Fibroblast of gingiva (primary cell): Measurements from ENCODE around the gene ILKAP.
A peak's percentile ranks its signal among the peaks of the same experiment; 100 is the strongest.
"Not testable (repeated sequence)": the region's sequence is repeated elsewhere in the genome, so short reads cannot be mapped to it uniquely, and the experiment has no call there.

ENCODE experiments used
- DNase-seq: peaks from one replicate; pipeline ENCODE4 v3.0.0-alpha.2; 2011; ENCODE audit warnings: low read depth

Gene ILKAP

DNA sequence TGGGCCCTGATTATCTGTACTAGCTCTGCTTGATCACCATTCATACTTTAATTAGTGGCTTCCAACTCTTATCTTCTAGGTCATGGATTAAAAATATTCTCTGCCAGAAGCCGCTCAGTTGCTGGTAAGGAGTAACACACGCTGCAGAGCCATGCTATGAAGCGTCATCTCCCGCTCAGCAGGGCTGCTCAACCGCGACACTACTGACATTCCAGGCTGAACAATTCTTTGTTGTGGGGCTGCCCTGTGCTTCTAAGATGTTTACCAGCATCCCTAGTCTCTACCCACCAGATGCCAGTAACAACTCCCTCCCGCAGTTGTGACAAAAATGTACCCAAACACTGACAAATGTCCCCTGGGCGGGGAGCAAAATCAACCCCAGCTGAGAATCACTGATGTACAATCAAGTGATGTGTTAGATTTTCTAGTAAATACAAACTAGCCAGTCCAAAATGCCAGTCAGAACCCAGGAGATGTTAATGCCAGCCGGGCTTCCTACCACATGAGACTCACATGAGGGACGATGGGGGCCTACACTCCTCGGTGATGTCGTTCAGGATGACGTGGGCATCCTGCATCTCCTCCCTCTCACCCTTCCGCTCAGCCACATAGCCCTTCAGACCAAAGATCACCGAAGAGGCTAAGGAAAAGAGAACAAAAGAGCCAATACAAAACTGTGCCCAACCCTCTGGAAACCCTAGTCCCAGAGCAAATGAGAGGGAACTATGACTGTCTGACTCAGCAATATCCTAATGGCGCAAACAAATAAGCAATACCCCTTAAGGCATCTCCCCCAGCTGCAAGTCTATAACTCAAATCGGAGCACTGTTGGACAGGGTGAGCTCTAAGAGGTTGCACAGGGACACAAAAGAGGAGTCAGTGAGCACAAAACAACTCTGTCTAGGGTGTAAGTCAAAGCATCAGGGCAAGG lies 15.6 kb downstream of the ILKAP start:
- no peak for DNase-seq

DNA sequence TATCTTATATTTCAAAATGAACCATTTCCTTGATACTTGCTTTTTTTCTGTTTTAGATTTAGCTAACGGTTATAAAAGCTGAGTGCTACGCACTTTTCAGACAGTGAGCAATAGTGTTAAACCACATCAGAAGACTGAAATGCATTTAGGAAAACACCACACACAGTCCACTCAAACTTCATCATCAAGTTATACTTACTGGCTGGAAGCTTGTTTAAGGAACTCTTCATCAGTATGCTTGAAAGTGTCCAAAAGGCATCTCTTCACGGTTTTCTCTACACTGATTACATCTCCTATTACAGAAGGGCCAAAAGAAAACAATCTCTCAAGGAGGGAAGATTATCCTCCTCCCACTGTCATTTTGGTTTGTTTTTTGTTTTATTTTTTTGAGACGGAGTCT lies 19.7 kb downstream of the ILKAP start:
- no peak for DNase-seq

DNA sequence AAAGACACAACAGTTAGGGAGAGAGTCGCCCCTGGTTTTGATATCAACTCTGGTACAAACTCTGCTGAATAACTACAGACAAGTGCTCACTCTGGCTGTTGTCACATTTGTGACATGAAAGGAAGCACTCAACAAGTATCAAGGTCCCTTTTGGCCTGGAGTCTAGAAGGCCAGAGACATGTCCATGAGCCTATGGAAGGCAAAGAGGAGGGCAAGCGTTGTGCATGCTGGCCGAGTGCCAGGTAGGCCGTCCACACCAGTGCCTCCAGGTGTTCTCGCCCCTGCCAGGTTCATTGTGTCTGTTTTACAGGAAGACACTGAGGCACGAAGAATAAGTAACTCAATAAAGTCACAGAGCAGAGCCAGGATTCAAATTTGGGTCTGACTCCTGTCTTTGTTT lies 21.1 kb downstream of the ILKAP start:
- no peak for DNase-seq

DNA sequence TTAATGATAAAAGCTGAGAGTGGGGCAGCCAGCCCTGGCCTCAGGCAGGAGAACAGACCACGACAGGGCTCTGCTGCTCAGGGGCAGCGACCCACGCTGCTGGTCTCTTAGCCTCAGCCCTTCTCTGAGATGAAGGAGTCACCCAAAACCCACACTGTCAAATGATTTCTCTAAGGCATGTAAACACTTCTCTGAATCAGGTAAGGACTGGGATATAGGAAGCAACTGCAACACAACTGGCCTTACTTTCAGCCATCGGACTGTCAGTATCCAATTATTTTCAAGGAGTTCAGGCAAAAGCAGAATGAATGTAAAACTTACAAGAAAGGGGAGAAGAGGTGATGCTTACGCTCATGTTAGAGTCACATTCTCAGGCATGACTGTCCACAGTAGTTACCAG lies 22.9 kb downstream of the ILKAP start:
- no peak for DNase-seq

DNA sequence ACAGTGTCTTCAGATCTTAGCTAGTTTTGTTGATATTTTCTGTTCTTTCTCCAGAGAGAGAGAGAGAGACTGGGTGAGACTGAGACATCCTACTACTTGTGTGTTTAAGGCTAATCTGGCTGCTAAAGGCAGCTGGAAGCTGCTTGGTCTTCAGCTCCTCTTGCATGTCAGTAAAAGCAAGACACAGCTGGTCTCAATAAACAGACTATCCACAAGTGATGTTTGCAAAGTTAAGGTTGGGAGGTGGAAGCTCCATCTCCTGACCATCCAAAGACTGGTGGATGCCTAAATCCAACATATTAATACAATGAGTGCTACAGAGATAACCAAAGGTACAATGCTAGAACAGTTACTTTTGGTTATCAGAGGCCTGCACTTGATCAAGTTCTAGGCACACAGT lies 26.9 kb downstream of the ILKAP start:
- DNase-seq, result peak; percentile 78

DNA sequence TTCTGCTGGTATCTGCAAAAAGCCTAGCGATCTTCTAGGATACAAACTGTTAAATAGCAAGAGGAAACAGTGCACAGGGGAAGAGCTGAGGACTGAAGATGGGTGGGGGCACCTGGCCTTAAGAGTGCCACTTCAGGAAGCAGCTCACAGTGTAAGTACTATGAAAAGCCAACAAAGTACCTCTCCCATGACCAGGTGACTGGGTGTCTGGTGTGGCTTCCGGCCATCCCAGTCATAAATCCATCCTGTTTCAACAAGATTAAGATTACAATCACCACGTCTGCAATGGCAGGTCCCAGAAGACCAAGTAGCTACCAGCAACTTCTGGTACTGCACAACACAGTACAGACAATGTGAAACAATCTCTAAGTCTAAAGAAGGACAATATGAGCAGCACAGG lies 28.8 kb downstream of the ILKAP start:
- no peak for DNase-seq

DNA sequence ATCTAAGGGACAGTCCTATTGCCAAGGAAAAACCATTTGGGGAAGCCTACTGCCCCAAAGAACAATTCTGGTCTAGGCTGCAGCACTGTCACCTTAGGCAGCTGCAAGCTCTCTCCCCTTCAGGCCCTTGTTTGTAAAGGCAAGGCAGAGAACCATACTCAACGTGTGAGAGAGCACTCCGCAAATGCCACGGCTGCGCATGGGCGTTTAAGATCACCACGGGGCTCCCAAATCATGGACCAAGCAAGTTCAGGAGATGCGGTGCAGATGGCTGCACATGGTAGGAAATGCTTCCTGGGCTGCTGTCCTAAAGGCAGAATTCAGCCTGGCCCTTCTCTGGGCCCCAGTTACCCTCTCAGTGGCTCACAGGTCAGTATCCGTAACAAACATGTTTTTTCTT lies 29.2 kb downstream of the ILKAP start:
- DNase-seq, result no peak

DNA sequence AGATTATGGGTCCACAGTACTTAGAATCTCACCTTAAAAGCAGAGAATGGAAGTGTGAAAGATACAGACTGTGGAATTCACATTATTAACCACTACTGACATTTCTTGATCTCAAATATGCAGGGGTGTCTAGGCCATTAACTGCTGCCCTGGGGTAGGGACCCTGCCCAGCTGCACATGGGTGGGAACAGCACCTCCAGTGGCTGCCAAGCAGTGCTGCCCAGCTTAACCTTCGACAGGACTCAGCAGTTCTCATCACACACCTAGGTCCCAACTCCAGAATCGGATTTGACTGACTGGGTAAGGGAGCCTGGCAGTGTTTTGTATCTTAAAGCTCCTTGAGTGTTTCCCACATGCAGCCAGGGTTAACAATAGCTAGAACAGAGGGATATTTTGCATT lies 29.8 kb downstream of the ILKAP start:
- DNase-seq, result no peak

DNA sequence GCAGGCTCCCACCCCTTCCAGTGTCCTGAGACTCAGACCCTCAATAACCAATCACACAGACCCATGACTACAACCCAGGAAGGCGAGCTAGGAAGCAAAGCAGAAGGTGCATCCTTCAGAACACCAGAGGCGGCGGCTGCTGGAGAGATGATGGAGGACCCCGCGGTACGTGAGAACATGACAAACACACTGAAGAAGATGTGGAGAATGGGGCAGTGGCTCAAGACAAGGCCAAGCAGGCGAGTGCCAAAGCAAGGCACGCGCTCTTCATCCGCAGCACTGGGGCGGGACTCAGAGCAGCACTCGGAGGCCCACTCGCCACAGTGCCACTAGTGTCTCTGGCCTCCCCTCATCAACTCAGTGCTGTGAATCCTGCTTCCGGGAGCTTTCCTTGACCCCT lies 31.1 kb downstream of the ILKAP start:
- no peak for DNase-seq

DNA sequence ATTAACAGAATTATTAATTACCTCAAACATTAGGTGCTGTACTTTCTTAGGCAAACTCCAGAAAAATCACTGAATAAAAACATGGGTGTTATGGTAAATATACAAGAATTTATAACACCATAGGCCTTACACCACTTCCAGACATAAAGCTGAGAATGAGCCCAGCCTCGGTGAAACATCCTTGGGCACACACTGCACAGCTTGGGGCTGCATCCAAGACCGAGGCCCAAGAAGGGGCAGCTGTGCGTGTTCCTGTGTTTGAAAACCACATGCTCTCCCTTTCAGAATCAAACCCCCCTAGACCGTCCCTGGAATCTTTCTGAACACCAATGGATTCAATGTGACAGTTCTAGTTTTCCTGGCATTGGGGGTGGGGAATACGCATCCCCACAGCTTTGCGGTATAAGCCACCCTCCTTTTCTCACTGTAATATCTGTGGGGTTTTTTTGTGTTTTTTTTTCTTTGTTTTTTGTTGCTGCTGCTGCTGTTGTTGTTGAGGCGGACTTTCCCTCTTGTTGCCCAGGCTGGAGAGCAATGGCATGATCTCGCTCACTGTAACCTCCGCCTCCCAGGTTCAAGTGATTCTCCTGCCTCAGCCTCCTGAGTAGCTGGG lies 31.8 kb downstream of the ILKAP start:
- DNase-seq, result no peak

DNA sequence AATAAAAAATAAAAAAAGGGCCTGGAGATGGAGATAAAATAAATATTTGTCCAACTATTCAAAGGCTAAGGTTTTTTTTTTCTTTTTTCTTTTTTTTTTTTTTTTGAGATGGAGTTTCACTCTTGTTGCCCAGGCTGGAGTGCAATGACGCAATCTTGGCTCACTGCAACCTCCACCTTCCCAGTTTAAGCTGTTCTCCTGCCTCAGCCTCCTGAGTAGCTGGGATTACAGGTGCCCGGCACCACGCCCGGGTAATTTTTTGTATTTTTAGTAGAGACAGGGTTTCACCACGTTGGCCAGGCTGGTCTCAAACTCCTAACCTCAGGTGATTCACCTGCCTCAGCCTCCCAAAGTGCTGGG lies 32.4 kb downstream of the ILKAP start:
- DNase-seq, result not testable (repeated sequence)

DNA sequence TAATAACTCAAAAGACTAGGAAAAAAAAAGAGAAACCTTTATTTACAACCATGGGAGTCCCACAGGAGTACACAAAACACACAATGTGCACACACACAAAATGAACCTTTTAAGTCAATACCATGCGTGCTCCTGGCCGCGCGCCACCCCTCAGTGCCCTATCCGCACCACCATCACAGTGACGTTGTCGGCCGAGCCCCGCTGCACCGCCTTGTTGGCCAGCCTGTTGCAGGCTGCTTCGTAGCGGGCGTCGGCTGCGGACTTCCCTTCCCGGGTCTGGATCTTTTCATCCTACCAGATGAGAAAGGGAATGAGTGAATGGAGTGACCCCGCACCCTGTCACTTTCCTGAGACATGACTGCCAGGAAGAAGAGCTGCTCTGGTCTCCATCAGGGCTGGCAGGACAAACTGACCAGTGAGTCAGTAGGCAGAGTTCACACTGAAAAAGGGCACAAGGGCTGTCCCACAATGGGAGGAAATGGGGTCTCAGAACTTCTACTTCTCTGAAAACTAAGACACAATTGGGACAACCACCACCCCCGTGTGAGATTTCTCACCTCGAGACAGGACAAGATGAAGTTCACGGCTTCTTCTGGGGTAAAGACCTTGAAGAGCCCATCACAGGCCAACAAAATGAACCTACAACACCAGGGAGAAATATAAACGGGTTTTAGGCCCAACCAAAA lies 33.0 kb downstream of the ILKAP start:
- DNase-seq, result no peak

DNA sequence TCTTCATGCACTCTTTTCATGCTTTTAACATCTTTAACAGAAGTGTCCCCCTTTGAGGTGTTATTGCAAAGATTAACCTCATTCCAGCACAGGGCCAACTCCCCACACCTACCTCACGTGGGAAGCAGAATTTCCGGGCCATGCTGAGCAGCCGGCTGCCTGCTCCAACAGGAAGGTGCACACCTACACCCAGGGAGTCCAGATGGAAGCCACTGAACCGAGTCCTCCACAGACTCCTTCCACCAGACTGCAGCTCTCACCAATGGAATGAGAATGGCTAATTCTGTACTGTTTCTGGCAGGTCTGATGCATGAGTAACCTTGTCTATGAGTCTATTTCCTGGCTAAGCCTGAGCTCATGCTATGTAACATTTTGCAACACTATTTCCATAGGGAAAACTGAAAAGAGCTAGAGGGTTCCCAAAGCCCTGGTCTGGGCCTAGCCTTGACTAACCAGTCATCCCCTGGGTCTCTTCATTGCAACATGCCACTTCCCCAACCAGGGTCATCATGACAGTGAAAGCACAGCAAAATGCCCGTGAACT lies 33.7 kb downstream of the ILKAP start:
- peak; percentile 98 for DNase-seq

DNA sequence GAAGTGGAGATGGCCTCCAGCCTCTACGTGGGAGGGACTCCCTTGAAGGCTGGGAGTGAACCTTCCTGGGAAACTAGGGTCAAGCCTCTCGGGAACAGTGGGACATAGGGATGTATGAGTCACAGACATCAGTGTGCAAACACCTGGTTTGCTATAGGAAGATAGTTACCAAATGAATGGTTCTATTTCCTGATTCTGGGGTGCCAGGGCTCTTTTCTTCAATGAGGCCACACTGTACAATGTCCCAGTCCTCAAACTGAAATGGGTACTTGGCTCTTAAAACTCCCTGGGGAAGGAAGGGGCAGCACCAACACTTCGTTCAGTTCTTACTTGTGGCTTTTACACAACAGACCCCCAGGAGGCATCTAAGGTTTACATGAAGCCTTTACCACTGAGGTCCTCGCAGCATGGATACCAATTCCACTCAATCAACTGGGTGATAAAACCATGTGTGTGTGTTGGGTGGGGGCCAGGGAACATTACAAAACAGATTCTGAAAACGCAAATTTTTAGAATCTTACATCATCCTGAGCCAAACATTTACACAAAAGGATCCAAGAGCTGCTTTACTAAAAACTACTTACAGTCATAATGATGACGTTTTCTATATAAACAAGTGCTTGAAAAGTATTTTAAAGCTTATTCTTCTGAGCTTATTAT lies 34.3 kb downstream of the ILKAP start:
- DNase-seq, result peak; percentile 96

DNA sequence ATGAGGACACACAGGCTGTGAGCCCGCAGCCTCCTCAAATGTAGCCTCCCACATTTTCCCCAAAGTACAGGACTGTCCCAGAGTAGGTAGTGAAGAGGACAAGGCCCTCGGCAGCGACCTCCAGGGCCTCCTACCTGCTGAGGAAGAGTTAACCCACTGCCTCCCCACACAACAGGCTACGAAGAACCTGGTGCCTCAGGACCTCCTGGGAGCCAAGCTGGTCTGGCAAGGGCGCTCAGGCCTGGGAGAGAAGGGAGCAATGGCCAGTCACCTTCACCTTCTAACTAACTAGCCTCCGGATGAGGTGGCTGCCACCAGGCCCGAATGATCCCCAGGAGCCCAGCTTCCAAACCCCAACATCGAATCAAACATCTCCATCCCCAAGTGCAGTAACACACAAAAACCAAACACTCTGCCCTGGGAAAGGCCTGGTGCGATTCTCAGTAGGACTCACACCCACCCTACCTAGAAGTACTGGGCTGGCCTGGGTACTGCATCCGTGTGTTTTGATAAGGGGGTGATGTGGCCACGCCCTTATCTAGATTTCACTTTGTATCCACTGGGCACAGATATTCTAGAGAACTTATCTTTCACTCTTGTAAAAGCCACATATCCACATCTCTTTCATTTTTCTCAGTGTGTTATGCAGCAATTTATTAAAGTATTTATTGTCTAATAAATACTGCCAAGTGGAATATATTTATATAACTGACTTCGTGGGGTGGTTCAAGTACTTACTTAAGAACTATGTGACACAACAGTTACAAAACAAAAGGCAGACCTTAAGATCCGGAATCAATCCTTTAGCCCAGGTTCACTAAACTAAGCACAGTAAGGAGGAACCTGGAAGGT lies 35.1 kb downstream of the ILKAP start:
- DNase-seq, result no peak

DNA sequence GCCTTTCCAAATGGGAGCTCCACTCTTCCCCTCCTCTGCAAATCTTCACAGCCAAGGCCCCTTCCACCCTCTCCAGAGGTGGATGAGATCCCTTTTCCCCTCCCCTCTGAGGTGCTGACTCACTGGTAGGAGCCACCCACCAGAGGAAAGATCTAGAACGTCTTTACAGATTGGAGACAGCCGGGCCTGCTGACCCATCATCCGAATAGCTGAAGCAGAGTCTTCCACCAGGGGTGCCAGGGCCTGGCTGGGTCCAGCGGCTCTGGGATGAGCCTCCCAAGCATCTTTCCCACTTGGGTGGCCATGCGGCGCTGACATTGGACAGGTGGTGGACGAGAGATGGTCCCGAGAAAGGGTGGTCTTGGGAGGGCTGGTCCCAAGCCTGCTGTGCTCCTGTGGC lies 35.7 kb downstream of the ILKAP start:
- DNase-seq, result no peak

DNA sequence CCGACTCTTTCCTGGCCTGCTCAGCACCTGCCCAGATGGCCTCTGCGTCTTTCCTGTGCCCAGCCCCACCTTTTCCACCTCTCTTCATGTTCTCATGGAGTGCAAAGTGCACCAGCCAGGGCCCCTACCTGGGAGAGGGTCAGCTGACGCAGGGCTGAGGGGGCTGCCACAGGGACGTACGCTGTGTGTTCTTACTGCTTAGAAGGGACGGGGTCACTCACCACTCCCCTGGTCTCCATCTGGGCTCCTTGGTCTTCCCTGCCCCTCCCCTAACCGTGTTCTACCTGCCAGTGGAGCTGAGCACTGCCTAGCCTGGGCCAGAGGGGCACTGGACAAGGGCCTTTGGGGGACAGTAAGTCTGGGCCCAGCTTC lies 36.2 kb downstream of the ILKAP start:
- no peak for DNase-seq

DNA sequence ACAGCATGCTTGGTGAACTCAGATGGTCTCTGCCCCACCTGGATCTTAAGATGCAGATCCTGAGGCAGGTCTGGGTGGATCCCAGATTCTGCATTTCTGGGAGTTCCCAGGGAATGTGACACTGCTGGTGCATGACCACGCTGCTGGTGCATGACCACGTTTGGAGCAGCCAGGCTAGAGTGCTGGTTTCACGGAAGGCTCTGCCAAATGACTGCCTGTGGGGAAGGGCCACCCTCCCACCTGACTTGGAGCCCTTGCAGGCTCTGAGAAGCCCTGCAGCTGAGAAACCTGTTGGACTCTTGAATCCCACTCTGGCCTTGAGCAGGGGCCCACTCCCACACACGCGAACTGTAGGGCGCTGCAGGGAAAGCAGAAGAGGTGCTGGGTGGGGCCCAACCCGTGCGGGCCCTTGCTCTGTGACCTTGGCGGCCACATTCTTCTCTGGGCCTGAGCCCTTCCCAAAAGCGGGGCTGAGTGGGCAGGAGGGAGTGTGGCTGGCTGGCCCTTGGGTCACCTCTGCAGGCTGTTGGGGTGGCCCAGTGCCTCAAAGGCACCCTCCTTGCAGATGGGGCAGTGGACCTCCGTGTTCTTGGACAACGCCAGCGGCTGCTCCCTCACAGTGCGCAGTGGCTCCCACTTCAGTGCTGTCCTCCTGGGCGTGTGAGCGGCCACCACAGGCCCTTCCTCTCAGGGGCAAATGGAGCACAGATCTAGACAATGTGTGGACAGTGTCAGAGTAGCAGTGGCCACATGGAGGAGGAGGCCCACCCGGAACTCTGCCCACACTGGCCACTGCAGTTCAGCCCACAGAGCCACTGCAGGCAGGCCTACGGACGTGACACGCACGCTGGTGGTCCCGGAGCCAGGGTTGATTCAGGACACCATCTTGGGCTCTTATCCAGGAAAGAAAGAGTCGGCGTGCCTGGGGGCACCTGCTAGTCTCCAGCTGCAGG lies 36.8 kb downstream of the ILKAP start:
- DNase-seq, result no peak

DNA sequence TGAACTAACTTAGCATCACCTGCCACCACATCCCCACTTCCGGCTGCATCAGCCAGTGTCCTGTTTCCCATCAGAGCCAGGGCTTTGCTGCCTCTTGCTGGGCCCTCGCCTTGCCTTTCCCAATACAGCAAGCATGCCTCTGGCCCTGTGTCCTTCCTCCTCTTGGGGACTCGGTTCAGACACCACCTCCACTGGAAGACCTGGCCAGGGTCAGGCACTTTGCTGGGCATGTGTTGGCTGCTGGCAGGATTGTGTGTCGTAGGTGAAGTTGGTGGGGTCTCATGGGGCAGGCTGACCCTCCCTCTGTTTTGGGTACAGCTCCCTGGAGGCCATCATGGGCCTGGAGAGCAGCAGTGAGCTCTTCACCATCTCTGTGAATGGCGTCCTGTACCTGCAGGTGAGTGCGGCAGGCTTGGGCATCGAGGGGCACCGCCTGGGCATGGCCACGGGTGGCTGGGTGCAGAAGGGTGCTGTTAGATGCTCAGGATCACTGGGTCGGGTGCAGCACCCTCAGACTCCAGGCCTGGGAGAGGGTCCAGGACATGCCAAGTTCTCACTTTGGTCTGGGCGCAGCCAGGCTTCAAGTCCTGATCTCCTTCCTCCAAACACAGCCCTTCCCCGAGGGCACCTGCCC lies 38.1 kb downstream of the ILKAP start:
- no peak for DNase-seq

DNA sequence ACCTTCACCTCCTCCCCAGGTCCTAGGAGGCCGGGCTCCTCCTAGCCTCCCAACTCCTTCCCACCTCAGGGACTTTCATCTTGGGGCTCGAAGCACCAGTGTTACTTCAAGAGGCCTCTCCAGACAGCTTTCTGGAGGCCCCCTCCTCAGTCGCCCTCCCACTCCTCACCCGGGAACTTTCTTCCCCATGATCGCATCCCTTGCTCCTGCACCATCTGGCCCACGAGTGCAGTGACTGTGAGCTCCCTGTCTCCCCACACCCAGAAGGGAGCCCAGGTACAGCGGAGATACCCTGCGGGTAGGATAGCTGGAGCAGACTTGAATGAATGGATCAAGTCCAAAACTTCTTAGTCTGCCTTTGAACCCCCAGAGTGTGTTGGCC lies 38.6 kb downstream of the ILKAP start:
- DNase-seq, result no peak
